Activated CD8-positive, alpha-beta memory T cell treated with anti-CD3 and anti-CD28 coated beads for 48 hours (primary cell): ENCODE data around the gene NEK10.
"Not testable (repeated sequence)": the region's sequence is repeated elsewhere in the genome, so short reads cannot be mapped to it uniquely, and the experiment has no call there.

Source experiments
- DNase-seq, 3 experiments: peaks; one replicate each; pipeline ENCODE4 v3.0.0-alpha.2; 2020; ENCODE audit warnings: low read depth in 2 of 3, low spot score in 2 of 3

The NEK10 gene

GRCh38 chr3:27354588-27355203 lies 14.5 kb downstream of the NEK10 start:
- DNase-seq = no peak

- DNase-seq = no peak
Measured at GRCh38 chr3:27354161-27354560, 15.0 kb downstream of the NEK10 start.

- DNase-seq = no peak
Measured at GRCh38 chr3:27353221-27353620, 16.0 kb downstream of the NEK10 start.

- no peak for DNase-seq
Measured at GRCh38 chr3:27352047-27352446, 17.1 kb downstream of the NEK10 start.

DNA sequence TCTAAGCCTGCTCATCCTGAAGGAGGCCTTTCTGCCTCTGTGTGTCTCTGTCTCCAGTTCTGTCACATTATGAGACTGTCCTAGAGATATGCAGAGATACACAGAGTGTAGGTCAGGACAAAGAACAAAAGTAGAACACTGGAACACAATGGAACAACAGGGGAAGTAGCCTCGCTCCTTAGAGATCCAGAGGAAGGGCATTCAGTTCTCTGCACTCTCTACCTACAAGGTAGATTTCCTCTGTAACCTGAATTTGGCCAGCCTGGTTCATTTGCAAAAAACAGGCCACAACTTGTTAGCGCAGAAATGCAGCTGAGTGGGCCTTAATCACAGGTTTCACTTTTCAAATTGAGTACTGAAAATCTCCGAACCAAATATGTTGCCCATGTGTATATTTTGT lies 19.4 kb downstream of the NEK10 start:
- no peak for DNase-seq

GRCh38 chr3:27345959-27346865 lies 23.0 kb downstream of the NEK10 start:
- no peak for DNase-seq

- no peak for DNase-seq
Measured at GRCh38 chr3:27345493-27345892, 23.7 kb downstream of the NEK10 start.

DNA sequence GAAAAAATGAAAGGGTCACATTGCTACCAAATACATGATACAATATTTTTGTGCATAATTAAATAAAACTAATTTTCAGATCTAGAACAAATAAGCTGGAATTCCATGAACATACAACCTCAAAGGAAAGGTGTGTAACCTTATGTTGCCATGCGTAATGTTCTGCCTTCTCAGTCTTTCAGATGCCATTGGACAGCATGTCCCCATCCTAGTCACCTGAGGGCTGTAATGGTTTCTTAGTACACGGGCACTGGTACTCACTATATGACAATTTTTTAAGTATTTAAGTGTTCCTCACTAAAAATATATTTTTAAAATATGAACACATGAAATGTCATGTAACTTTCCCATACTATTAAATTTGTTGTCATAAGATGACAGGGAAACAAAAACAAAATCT lies 24.1 kb downstream of the NEK10 start:
- DNase-seq = no peak

DNA sequence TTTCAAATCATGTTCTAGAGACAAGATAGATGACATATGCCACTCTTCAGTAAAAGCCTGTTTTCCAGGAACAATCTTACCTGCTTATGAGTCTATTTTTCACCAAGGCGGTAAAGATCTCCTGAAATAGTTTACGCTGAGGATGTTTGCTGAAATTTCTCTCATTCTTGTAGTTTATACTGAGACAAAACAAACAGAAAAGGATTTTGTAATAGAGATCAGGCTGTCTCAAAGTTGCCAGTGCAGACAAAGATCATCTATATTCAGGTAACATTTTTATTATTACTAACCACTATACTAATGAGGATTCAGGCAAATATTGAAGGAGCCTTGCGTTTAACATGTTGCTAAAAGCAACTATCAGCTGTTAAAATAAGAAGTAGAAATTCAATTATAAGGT lies 25.0 kb downstream of the NEK10 start:
- DNase-seq = no peak

DNA sequence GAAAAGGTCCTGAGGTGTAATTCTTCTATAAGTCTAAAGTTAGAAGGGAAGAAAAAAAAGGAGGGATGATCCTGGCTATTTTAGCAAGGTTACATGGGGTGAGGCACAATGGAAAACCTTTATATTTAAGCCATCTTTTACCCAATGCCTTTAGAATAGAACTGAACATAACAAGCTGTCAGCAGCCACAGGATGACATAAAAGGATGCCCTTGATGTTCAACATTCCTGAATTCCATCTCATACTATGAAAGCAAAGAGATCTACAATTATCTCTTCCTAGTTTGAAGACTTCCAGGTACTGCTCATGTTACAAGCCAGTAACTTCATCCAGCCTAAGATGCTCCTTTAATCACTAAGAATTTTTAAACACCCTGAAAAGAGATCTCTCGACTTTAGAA lies 26.9 kb downstream of the NEK10 start:
- no peak for DNase-seq

DNA sequence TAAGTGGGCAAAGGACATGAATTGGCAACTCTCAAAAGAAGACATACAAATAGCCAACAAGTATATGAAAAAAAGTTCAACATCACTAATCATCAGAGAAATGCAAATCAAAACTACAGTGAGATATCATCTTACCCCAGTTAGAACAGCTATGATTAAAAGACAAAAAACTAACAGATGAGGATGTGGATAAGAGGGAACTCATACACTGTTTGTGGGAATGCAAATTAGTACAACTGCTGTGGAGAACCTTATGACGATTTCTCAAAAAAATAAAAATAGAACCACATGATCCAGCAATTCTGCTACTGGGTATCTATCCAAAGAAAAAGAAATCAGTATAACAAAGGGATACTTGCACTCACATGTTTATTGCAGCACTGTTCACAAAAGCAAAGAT lies 28.6 kb downstream of the NEK10 start:
- no peak for DNase-seq

DNA sequence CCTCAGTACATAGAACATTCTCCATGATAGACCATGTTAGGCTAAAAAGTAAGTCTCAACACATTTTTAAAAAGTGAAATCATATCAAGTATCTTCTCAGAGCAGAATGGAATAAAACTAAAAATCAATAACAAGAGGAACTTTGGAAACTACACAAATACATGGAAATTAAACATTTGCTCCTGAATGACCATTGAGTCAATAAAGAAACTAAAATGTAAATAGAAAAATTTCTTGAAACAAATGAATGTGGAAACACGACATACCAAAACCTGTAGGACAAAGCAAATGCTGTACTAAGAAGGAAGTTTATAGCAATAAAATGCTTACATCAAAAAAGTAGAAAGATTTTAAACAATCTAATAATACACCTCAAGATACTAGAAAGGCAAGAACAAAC lies 33.6 kb downstream of the NEK10 start:
- no peak for DNase-seq

DNA sequence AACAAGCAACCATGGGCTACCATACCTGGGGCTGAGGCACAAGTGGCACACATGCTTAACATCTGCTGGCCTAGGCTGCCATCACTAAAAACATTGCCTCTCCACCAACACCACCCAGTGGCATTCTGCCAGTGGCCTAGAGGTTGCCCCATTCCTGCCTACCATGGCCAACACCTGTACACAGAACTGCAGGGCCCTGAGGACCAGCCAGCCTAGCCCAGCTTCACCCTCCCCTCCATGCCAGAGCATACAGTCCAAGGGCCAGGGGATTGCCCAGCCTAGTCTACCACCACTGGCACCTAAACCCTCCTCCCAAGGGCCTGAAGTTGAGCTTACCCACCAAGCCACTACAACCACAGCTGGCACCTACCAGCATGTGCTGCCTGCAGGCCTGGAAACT lies 35.3 kb downstream of the NEK10 start:
- no peak for DNase-seq

- DNase-seq = not testable (repeated sequence)
Measured at GRCh38 chr3:27328982-27329762, 40.0 kb downstream of the NEK10 start.

GRCh38 chr3:27326629-27327545 lies 42.3 kb downstream of the NEK10 start:
- no peak for DNase-seq

DNA sequence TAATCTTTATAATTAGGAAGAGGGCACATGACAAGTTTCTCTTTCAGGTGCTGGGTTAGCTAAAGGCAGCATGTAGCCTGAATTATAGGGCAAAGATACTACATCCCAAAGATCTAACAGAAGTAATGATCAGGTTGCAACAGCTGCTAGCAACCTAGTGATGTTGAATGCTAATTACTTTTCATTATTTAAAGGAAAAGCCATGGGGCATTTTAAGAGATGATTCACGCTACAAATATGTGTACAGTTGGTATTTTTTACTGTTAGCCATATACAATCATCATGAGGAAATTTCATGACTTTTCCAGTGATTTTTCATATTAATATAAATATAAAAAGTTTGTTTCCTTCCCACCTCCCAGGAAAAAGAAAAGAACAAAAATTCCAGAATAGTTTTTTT lies 43.0 kb downstream of the NEK10 start:
- no peak for DNase-seq

GRCh38 chr3:27325419-27325818 lies 43.8 kb downstream of the NEK10 start:
- no peak for DNase-seq

DNA sequence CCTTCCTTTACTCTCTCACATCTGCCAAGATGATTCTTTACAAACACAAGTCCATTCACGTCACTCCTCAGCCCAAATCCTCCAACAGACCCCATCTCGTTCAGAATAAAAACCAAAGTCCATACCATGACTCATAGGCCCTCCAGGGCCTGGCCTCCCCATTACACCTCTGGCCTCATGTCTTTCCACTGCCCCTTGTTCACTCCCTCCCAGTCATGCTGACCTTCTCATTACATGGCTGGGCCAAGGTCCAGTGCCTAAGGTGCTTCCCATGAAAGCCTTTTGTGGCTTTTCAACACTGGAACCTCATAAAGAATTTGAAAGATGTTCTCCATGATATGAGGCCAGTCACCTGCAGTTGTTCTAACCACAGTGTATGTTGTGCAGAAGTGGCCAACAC lies 44.5 kb downstream of the NEK10 start:
- DNase-seq = no peak

GRCh38 chr3:27323087-27323570 lies 46.1 kb downstream of the NEK10 start:
- DNase-seq = no peak

DNA sequence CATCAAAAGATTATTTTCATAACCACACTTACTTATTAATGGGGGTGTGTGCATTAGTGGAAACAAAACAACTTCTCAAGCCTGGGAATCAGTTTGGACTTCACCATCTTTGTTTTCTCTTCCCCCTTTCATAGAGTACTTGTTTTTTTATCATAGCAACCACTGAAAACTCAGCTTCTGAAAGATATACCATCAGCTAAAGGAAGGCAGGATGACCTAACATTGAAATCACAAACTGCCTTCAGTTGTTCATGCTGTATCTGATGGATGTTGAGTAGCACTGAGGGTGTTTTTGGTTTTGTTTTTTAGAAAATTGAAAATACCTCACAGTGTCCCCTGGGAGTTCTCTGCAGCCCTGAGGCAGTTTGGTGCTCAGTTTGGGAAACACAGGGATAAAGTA lies 46.5 kb downstream of the NEK10 start:
- no peak for DNase-seq
